HG03342 (cell line): ENCODE results near the gene FER.
"Not testable (repeated sequence)": the region's sequence is repeated elsewhere in the genome, so short reads cannot be mapped to it uniquely, and the experiment has no call there.

ENCODE experiments used
- ATAC-seq: cut with Tn5 transposase; IDR thresholded peaks from one replicate; pipeline ENCODE4 v1.9.1; 2021; ENCODE audit warnings: mild to moderate bottlenecking, moderate library complexity; ENCODE audit not compliant: unreplicated experiment

The FER gene

GRCh38 chr5:108743846-108744245 is 3.9 kb upstream of the FER start:
- no peak for ATAC-seq

GRCh38 chr5:108747111-108747773 is 455 bp upstream of the FER start:
- ATAC-seq: no peak

GRCh38 chr5:108748401-108749127 is 867 bp downstream of the FER start:
- ATAC-seq: peak; percentile 94

GRCh38 chr5:108749128-108749861 is 1.6 kb downstream of the FER start:
- peak; percentile 27 for ATAC-seq

- ATAC-seq: no peak
Observed at GRCh38 chr5:108753331-108753730, 5.6 kb downstream of the FER start.

GRCh38 chr5:108753877-108754276 is 6.2 kb downstream of the FER start:
- no peak for ATAC-seq

- ATAC-seq: no peak
Observed at GRCh38 chr5:108760512-108760911, 12.8 kb downstream of the FER start.

GRCh38 chr5:108762660-108763059 is 15.0 kb downstream of the FER start:
- ATAC-seq: no peak

- no peak for ATAC-seq
Observed at GRCh38 chr5:108763222-108763916, 15.7 kb downstream of the FER start.

- ATAC-seq: no peak
Observed at GRCh38 chr5:108765647-108766046, 17.9 kb downstream of the FER start.

- not testable (repeated sequence) for ATAC-seq
Observed at GRCh38 chr5:108766916-108767315, 19.2 kb downstream of the FER start.

- ATAC-seq: peak; percentile 62
Observed at GRCh38 chr5:108769352-108769751, 21.7 kb downstream of the FER start.

GRCh38 chr5:108772626-108773025 is 24.9 kb downstream of the FER start:
- no peak for ATAC-seq

- ATAC-seq: no peak
Observed at GRCh38 chr5:108773330-108773729, 25.6 kb downstream of the FER start.

- ATAC-seq: not testable (repeated sequence)
Observed at GRCh38 chr5:108774079-108774478, 26.4 kb downstream of the FER start.

GRCh38 chr5:108777582-108777981 is 29.9 kb downstream of the FER start:
- not testable (repeated sequence) for ATAC-seq

- not testable (repeated sequence) for ATAC-seq
Observed at GRCh38 chr5:108784577-108784976, 36.9 kb downstream of the FER start.

- no peak for ATAC-seq
Observed at GRCh38 chr5:108786806-108787483, 39.2 kb downstream of the FER start.

- ATAC-seq: no peak
Observed at GRCh38 chr5:108788142-108788541, 40.4 kb downstream of the FER start.

GRCh38 chr5:108793207-108793606 is 45.5 kb downstream of the FER start:
- no peak for ATAC-seq

GRCh38 chr5:108794349-108794748 is 46.7 kb downstream of the FER start:
- not testable (repeated sequence) for ATAC-seq
